Stimulated activated CD8-positive, alpha-beta memory T cell treated with anti-CD3 and anti-CD28 coated beads, Interleukin-7, amount 100 ng/mL, for 1 hour (primary cell): ENCODE data around the gene VSX2.

Experiments
- DNase-seq, 2 donors: peaks; one replicate each; pipeline ENCODE4 v3.0.0-alpha.2; 2020; ENCODE audit warnings: low read depth in 2 of 2

VSX2 gene

DNA sequence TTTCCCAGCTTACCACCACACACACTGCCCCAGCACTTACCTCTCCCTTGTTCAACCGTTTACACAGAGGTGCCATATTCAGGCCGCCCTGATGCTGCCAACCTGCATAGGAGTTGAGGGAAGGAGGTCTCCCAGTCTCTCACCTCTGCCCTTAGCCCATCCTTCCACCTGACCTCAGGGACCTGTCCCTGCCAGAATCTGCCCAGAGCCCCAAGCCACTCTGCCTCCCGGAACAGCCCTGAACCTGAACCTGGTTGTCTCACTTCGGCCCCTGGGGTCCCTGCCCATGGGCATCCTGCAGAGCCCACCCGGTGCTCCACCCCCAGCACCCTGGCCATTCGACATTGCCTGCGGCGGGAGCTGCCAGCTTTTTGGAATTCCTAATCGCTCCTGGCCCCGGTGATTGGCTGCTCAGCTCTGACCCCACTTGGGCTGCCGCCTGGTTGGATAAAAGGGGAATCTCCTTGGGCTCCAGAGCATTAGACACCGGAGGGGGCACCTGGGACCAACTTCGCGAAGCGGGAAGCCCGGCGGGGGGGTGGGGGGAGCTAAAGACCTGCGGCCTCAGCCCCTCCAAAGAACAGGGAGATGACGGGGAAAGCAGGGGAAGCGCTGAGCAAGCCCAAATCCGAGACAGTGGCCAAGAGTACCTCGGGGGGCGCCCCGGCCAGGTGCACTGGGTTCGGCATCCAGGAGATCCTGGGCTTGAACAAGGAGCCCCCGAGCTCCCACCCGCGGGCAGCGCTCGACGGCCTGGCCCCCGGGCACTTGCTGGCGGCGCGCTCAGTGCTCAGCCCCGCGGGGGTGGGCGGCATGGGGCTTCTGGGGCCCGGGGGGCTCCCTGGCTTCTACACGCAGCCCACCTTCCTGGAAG lies at the start of gene VSX2:
TSS of gene VSX2 (plus strand) at position 476 of the 874 bp plus-strand sequence. CDS start at position 589, 113 bp downstream.
- DNase-seq = no peak

DNA sequence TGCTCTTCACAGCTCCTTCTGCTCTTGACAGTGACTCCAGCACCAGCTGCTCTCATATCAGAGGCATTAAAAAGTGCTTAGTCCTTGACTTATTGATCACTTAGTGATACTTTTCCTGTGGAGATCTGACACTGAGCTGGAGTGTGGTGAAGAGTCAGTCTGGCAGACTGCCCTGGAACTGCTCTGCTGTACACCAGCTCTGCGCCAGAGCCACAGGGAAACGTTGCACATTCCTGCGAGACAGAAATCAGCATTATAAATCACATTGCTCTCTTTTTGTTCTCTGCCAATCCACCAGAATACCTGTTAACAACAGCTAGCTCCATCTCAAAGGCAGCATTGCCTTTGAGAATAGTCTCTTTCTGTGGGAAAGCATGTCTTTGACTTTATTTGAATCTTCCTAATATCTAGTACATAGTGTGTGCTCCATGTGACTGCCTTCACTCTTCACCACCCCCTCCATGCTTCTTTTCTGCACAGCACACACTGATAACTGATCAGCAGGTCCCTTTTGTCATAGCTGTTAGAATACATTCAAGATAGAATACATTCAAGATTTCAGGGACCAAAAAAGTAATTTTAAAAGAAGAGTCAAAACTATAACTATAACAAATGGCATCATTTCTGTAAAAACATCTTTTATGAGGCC lies 48.2 kb upstream of the VSX2 start:
- DNase-seq = no peak

DNA sequence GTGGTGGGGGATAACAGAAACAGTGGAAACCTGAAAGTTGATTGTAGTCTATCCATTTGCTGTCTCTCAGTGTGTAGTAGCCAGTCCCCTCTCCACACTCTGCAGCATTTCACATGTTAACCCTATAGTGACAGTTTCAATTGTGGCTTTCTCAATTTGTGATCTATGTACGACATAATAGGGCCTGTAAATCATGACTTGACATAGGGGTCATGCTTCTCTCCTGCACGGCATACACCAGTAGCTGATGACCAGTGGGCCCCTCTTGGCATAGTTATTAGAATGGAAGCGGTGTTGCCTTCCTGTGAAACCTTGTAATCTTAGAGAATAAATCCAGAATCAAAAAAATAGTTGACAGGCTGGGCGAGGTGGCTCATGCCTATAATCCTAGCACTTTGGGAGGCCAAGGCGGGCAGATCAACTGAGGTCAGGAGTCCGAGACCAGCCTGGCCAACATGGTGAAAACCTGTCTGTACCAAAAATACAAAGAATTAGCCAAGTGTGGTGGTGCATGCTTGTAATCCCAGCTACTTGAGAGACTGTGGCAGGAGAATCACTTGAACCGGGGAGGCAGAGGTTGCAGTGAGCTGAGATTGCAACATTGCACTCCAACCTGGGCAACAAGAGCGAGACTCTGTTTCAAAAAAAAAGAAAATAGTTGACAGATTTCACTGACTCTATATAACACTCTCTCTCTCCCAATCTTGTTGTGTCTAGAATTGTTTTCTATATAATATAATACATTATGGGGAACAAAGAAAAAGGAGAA lies 44.6 kb upstream of the VSX2 start:
- no peak for DNase-seq

DNA sequence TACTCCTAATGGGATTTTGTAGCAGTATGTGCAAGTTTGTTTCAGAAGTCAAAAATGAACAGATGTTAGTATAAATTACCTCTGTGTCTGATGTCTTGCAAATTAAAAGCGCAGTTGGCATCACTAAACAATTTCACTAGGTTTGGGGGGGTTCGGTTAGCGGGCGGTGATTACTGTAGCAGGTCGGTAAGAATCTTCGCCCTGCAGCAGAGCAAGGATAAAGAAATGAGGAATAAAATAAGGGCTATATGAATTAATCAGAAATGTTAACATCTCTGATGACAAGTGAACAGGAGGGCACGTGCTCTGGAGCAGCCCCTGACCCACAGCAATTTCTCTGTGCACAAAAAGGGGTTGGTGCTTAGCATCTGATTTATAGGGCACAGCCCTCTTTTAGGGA lies 43.6 kb upstream of the VSX2 start:
- no peak for DNase-seq

DNA sequence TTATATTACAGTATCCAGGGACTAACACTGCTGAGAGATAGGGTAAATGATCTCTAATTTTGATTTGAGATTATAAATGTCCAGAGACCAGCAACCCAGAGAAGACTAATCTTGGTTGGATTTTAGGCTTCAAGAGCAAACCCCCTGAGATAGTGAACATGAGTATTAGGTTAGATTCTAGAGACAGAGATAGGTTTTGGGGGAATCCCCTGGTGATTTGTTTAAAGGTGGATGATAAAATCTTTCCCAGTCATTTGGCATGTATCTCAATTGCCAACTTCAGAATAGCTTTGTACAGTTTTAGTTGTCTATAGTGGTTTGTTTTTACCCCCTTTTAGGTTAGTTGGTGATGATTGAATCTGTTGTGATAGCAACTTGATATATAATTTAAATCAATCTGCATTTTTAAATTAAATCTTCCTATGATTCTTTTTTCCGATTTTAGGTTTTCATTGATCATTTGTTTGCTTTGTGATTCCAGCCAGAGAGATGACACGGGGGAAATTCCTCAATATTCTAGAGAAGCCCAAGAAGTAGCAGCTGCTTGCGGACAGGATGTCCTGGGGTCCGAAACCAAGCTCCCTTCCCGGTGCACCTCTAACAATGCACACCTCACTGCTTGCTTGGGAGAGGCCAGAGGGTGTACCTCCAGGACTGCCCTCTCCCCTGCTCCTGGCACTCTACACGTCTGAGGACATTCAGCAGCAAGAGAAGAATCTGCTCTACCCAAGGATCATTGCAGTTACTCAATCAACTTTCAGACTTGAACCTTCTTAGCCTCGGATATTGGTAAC lies 40.6 kb upstream of the VSX2 start:
- DNase-seq = no peak

DNA sequence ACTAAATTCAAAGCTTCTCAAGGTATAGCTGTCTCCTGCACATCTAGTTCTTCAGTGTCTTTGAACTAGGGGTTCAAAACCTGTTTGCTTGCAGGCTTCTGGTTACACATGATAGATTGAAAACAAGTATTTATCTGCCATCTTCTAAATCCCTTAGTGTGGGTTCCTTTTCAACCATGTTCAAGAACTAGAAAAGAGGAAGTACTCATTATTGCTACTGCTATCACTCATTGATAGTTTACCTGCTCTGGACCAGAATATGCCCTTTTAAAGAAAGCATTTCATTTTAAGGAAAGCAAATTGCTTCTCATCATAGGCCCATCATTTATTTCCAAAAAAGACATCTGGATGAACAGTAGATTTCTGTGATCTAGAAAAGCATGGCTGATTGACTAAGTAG lies 37.1 kb upstream of the VSX2 start:
- no peak for DNase-seq

DNA sequence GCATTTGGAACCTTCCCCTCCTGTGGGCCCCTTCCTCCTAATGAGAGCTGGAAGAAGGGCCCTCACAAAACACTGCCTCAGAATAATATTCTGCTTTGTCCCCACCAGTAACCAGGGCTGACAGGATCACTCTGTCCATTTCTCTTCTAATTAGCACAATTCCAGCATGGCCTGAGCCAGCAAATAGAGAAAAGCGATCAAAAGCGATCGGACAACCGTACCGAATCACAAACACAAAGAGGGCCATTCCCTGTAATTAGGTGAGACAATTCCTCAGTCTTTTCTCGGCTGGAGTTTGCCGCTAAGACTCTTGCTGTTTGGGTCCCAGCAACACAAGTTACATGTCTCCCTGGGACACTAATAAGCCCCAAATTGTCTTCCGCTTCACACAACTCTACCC lies 35.6 kb upstream of the VSX2 start:
- no peak for DNase-seq

DNA sequence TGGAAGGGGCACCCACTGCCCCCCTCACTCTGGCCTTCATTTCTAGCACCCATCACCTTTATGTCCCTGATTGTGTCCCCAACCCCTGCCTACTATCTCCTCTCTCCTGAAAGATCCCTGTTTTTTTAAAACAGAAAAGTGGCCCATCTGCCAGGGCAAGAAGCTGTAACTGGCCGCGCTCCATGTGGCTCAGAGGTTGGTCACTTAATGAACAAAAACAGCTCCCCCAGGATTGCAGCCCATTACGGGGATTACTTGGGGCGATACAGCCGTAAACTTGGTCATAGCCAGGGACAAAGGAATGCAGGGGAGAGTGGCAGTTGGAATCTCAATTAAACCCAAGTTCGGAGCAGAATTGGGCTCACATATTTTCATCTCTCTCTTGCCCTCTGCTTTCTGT lies 34.8 kb upstream of the VSX2 start:
- DNase-seq = no peak

DNA sequence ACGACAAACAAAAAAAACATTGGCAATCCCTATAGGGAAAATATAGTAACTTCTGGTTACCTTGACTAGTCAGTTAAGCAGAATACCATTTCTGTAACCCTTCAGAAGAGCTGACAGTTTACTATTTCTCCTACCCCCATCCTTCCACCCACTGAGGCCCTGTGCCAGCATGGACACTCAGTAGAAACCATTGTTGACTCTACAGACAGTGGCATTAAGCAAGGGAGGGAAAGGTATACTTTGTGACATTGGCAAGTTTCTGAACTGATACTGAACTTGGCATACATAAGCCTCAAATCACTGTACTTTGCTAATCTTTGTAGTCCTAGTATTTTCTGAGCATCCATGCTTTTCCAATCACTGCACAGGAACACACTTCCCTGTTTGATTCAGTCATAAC lies 33.4 kb upstream of the VSX2 start:
- DNase-seq = no peak

DNA sequence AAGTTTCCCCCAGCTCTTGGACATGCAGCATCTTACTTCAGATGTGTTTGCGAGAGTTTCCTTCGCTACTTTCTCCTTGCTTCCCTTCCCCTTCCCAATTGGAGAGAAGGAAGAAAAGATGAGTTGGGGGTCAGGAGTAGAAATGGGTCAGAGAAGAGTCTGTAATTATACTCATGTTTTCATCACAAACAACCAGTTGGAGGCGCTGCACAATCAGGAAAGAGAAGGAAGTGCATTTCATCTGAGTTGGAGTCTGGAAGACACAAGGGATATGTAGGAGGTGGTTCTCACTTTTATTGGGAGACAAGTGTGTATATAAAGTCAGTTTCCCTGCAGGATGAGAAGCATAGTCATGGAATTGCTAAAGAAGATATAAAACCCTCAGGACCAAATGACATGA lies 31.3 kb upstream of the VSX2 start:
- DNase-seq = no peak

DNA sequence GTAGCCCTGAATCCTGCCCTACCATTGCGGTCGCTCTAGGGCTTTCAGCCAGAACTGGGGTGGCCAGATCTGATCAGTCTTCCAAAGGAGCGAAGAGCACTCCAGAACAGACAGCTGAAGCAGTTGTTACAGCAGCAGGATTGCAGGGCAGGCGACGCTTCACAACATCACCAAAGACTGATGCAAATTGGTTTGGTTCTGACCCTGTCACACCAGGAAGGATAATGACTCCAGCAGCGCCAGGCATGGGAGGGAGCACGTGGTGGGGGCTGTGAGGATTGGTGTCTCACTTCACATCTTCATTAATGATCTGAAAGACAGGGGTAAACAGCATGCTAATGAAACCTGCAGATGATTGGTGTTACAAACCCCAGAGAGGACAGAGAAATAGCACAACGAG lies 30.6 kb upstream of the VSX2 start:
- DNase-seq = no peak

DNA sequence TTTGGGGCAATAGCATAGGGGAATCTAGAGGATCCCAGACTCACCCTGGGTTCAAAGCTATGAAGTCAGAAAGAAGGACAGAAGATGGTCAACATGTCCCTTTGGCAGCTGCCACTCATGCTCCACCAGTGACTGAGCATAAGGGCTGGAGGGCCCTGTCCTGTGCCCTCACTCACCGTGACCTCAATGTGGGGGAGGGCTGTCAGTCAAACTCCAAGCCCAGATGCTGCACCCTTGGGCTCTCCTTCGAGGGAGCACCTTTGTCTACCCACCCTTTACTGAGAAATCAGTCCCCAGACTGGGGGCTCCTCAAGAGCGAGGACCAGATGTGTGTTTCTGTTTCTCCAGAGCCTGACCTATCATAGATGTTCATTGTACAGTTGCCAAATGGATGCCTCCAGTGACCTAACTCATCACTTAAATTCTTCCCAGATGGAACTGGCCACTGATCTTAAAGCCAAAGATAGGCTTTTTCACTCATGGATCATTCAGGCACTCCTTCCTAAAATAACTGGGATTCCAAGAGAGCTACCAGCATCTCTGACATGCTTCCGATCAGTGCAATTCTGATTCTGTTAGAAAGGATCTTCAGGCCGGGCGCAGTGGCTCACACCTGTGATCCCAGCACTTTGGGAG lies 27.2 kb upstream of the VSX2 start:
- no peak for DNase-seq

DNA sequence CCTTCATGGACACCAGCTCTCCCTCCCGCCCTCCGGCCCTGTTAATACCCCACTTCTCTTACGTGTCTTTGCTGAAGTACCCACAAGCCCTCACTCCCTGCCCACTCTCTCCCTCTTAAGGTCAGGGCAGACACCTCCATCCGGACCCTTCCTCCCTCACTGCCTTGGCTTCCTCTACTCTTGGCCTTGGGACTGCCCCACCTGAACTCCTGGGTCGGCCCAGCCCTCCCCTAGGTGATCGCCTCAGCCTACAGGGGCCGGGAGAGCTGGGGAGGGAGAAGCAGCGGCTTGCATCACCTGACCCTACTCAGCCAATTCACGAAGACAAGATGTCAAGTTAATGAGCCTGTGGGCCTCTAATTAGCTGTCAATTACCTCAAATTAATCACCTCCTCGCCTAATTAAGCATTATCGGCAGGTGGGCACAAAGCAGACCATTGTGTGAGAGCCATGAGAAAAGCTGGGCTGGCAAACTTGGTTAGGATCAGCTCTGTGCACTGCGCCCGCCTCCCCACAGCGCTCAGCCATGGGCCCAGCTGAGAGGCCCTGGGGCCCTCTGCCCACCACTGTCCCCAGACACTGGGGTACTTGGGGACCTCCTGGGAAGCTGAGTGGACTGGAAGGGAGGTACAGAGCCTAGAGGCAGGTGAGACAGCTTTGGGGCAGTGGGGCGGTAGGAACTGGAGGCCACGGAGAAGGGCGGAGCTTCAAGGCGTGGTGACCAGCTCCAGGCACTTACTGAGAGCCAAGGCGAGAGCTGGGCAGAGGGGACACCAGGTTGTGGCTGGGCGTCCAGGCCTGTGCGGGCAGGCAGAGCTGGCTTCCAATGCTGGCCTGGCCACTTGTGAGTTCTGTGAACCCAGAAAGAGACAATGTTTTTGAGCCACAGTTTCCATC lies 25.1 kb upstream of the VSX2 start:
- DNase-seq = no peak

DNA sequence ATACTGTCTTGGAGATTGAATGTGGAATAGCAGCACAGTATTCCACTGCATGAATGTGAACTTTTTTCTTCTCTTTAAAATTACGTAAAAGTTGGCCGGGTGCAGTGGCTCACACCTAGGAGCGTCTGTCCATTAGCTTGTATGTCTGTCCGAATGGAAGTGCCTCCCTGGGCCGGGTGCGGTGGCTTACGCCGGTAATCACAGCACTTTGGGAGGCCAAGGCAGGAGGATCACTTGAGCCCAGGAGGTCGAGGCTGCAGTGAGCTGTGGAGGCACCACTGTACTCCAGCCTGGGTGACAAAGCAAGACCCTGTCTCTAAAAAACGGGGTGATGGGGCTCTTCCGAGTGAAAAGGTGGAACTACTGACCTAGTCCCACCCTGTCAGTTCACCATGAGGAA lies 22.6 kb upstream of the VSX2 start:
- no peak for DNase-seq

DNA sequence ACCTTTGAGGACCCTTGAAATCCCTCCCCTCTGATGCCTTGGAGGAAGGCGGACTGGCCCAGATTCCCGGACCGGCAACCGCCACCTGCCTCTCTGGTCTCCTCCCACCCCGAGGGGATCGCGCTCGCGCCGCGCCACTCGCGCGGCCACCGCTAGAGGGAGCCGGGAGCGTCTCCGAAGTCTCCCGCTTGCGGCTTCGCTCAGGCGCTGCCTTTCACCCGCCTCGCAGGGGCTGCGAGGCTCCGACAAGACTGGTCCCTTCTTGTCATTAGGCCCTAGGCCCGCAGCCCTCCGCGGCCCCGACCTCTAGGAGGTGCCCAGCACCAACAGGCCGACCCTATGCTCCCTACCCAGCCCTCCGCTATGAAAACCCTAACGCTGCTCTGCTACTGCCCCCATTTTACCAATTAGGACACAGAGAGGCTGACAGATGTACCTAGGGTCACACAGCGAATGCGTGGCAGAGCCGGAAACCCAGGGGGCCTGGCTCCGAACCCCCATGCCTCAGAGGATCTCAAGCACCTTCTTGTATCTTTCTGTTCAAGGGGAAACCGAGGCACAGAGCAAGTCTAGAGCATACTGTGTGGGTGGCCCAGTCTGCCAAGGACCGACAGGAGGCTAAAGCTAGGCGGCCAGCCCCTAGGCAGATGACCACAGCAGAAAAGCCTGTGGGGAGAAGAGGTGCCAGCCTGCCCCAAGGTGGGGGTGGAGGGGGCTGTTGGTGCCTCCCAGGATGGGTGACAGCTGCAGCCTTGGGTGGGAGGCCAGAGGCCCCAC lies 21.4 kb upstream of the VSX2 start:
- peak; percentile 53 to 66 for DNase-seq

DNA sequence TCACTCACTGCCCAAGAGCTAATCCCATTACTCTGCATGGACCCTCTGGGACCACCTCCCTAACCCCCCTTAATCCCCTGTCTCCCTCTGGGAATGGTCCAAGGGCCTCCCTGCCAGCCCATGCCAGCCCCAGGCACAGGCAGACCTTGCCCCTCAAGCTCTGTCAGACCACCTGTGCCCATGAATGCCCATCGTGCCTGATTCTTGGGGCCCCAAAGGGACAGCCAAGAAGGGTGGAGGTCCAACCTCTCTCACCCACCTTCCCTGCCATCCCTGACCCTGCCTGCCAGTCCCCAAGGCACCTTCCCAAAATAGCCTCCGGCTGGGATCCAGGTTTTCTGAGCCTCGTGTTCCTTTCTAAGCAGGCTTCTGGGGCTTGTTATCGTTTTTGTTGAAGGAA lies 20.8 kb upstream of the VSX2 start:
- no peak for DNase-seq

DNA sequence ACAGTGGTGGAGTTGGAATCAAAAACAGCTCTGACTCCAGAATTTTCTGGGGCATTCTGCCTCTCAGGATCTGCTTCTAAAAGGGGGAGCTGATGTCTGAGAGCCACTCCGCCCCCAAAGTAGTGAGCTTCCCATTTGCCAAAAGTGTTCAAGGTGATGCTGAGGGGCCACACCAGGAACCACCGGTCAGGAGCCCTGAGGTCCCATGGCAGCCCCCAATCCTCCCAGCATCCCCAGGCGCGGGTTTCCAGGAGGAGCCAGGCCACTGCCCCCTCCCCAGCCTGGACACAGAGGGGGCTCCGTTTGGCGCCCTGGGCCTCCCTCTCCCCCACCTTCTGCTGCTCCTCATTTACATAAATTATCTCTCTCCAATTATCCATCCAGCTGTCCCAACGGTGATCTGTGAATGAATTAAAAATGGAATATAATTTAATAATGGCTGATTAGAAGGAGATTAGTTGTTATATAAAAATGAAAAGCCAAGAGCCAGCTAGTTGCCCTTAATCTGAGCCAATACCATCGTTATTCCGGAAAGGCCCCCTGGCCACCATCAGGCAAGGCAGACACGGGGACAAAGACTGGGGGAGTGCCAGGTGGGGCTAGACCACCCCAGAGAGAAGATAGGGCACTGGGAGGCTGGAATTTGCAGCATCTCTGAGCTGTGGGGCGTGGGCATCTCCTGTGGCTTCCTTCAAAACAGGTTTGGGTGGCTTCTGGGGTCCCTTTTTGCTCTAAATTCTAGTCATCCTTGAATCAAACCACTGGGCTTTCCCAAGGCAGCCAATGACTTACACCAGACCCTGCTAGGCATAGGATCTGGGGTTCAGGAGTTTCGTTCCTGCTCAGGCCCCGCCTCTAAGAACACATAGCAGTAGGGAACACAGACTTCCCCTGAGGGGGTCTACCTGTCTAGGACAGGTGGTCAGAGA lies 19.7 kb upstream of the VSX2 start:
- DNase-seq = no peak

DNA sequence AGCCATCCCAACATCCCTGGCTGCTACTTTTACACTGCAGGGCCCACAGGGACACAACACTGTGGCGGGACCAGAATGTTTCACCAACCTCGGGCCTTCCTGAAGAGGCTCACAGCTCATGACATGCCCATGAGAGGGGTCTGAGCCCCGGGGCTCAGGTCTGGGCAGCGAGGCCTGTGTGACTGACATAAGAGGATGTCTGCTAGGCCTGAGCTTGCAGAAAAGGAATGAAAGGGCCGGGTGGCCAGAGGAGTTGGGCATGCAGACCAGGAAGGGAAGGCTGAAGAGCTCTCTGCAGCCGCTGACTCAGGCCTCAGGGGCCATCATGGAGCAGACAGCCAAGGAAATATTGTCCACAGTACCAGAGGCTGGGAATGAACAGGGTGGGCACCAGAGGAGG lies 18.3 kb upstream of the VSX2 start:
- no peak for DNase-seq
